GM20431 (cell line): ENCODE data around the gene OR5W2.
"Not testable (repeated sequence)": the region's sequence is repeated elsewhere in the genome, so short reads cannot be mapped to it uniquely, and the experiment has no call there.

Experiments used
- in situ Hi-C: fragments of 300-500 bp; cut with MseI, MboI; formaldehyde crosslinking; loops from one replicate; pipeline ENCODE4 v1.15.0; 2020; ENCODE audit warnings: low sequenced_read_pairs; ENCODE audit not compliant: unreplicated experiment

OR5W2 gene

GRCh38 chr11:55914482-55914881 is at the start of gene OR5W2:
OR5W2 (minus strand) TSS chr11:55914582; CDS start chr11:55914582, 0 bp downstream.
- in situ Hi-C loops, result no loop called here

GRCh38 chr11:55956521-55956920 is 42.1 kb upstream of the OR5W2 start:
- in situ Hi-C loops, result no loop called here

GRCh38 chr11:55949330-55949729 is 34.9 kb upstream of the OR5W2 start:
- in situ Hi-C loops, result loop anchor here (10.0 kb wide), 1 partner anchor 825 kb away; no protein-coding TSS in a partner anchor

GRCh38 chr11:55942785-55943392 is 28.5 kb upstream of the OR5W2 start:
- in situ Hi-C loops, result loop anchor here (10.0 kb wide), 1 partner anchor 832 kb away; no protein-coding TSS in a partner anchor

GRCh38 chr11:55936300-55936699 is 21.9 kb upstream of the OR5W2 start, which contains the start of gene OR5I1:
OR5I1 (minus strand) TSS chr11:55936400; CDS start chr11:55936400, 0 bp downstream.
- in situ Hi-C loops, result no loop called here

- in situ Hi-C loops, result no loop called here
Measured at GRCh38 chr11:55920537-55920936, 6.2 kb upstream of the OR5W2 start.

GRCh38 chr11:55902308-55902707 is 12.1 kb downstream of the OR5W2 start:
- in situ Hi-C loops, result no loop called here

GRCh38 chr11:55895216-55895615 is 19.2 kb downstream of the OR5W2 start:
- in situ Hi-C loops, result no loop called here

GRCh38 chr11:55885481-55885880 is 28.9 kb downstream of the OR5W2 start:
- in situ Hi-C loops, result not testable (repeated sequence)

GRCh38 chr11:55884995-55885394 is 29.4 kb downstream of the OR5W2 start:
- in situ Hi-C loops, result not testable (repeated sequence)

- in situ Hi-C loops, result not testable (repeated sequence)
Measured at GRCh38 chr11:55882997-55883396, 31.4 kb downstream of the OR5W2 start, which contains the start of gene TRIM51. TRIM51 (plus strand) TSS chr11:55883297; CDS start chr11:55885429, 2,132 bp downstream.

- in situ Hi-C loops, result not testable (repeated sequence)
Measured at GRCh38 chr11:55873146-55873545, 41.2 kb downstream of the OR5W2 start.

GRCh38 chr11:55872731-55873130 is 41.7 kb downstream of the OR5W2 start:
- in situ Hi-C loops, result not testable (repeated sequence)

- in situ Hi-C loops, result not testable (repeated sequence)
Measured at GRCh38 chr11:55867354-55867753, 47.0 kb downstream of the OR5W2 start.
